Sigmoid colon (tissue), 4 donors: Measurements from ENCODE around the gene SLFNL1.

ENCODE experiments used
- CTCF ChIP-seq, 4 experiments: fragments of 450-650 bp in 3 of 4; fragments of 200-600 bp in 1 of 4; IDR thresholded peaks; one replicate each; pipeline ENCODE4 v1.5.1; 2016 to 2019; ENCODE audit warnings: antibody characterized with exemption in 4 of 4, mild to moderate bottlenecking in 3 of 4, moderate library complexity in 2 of 4
- EP300 ChIP-seq, 4 donors: sonication (generic); formaldehyde crosslinking; IDR thresholded peaks; one replicate each; pipeline ENCODE4 v1.6.1; 2017; ENCODE audit warnings: antibody characterized with exemption in 4 of 4
- POLR2A ChIP-seq, 2 donors: fragments of 450-650 bp; IDR thresholded peaks; one replicate each; pipeline ENCODE4 v1.6.1; 2016; ENCODE audit warnings: antibody characterized with exemption in 2 of 2, mild to moderate bottlenecking in 2 of 2, moderate library complexity in 2 of 2

GRCh38 chr1:41009466-41009865, 12.1 kb downstream of the SLFNL1 start:
- no peak for TF ChIP-seq CTCF (IDR thresholded peaks at IDR 0.05)
- TF ChIP-seq POLR2A (IDR thresholded peaks at IDR 0.05), result no peak
- TF ChIP-seq EP300 (IDR thresholded peaks at IDR 0.05), result no peak
